Activated naive CD4-positive, alpha-beta T cell treated with anti-CD3 and anti-CD28 coated beads for 36 hours (primary cell): ENCODE results near the gene CAMKK2. TPM values are rescaled to one million over a fixed set of nuclear protein-coding genes. Genes with fewer than 3 reads are reported as not detected.
"Not testable (repeated sequence)": the region's sequence is repeated elsewhere in the genome, so short reads cannot be mapped to it uniquely, and the experiment has no call there.

Experiments used
- CTCF ChIA-PET: fragments of 350-600 bp; sonication (Branson Sonifier 250); formaldehyde crosslinking; loops from one replicate; lab custom pipeline; 2021; ENCODE audit warnings: antibody characterized with exemption; lab: Charles Lee
- DNase-seq: peaks from one replicate; pipeline ENCODE4 v3.0.0-alpha.2; 2020
- H3K27ac Mint-ChIP-seq: one replicate; pipeline ENCODE4 v1.8.0; 2021; ENCODE audit warnings: mild to moderate bottlenecking, mixed read lengths
- H3K27me3 Mint-ChIP-seq: one replicate; pipeline ENCODE4 v1.8.0; 2021; ENCODE audit warnings: low read depth, mixed read lengths
- H3K36me3 Mint-ChIP-seq: one replicate; pipeline ENCODE4 v1.8.0; 2021; ENCODE audit warnings: low read depth, mixed read lengths
- H3K4me1 Mint-ChIP-seq: one replicate; pipeline ENCODE4 v1.8.0; 2021; ENCODE audit warnings: low read depth, mixed read lengths
- H3K4me3 Mint-ChIP-seq: one replicate; pipeline ENCODE4 v1.8.0; 2021; ENCODE audit warnings: mild to moderate bottlenecking, moderate library complexity, mixed read lengths
- H3K9me3 Mint-ChIP-seq: one replicate; pipeline ENCODE4 v1.8.0; 2021; ENCODE audit warnings: mixed read lengths
- intact Hi-C: fragments of 100-400 bp; cut with micrococcal nuclease; formaldehyde crosslinking; loops from one replicate; pipeline ENCODE4 v1.15.1; 2023
- total RNA-seq, 2 experiments: library from RNA; stranded (reverse); gene quantifications; one replicate each; pipeline ENCODE4 v1.2.3, GENCODE V29; 2021

CAMKK2 gene
- total RNA-seq, 2 experiments from 2014 or later = 14.8 to 18.8 TPM

DNA sequence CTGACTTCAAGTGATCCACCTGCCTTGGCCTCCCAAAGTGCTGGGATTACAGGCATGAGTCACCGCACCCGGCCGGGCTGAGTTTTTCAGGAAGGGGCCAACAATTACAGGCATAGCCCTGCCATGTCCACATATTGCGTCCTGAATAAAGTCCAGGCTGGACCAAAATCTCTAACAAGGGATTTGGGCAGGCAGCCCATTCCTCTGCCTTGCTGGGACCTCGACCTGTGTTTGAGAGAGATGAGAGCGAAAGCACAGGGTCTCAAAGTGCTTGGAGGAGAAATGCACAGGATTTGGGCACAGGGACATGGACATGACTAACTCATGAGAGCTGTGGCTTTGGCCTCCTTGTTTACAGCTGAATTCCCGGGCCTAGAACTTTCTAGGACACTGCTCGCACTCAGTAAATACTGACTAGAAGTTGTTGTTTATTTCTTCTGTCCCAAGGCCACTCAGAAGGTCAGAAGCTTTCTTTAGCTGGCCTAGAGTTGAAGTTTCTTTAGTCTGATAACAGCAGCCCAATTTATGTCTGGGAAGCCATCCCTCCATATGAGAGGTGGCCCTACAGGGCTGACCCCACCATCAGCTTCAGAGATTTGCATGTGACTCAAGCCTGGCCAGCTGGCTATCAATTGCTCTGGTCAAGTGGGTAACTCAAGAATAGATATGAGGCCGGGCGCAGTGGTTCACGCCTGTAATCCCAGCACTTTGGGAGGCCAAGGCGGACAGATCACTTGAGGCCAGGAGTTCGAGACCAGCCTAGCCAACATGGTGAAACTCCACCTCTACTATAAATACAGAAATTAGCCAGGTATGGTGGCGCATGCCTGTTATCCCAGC is 11.7 kb downstream of the CAMKK2 start:
- H3K9me3 Mint-ChIP-seq = no peaks in the 10 kb centered on the region
- H3K4me3 Mint-ChIP-seq = no peak overlapping the region
- peaks cover 7% of the 10 kb centered on the region for H3K4me1 Mint-ChIP-seq
- H3K27ac Mint-ChIP-seq = no peak overlapping the region
- intact Hi-C loops = no loop called here
- CTCF ChIA-PET = interaction anchor here (0.5 to 0.6 kb wide), 2 partner anchors 14 to 86 kb away, joined by 3 to 4 read pairs; no protein-coding TSS in a partner anchor
- H3K36me3 Mint-ChIP-seq = peaks cover 5% of the 10 kb centered on the region
- no peaks in the 10 kb centered on the region for H3K27me3 Mint-ChIP-seq
- DNase-seq = no peak

DNA sequence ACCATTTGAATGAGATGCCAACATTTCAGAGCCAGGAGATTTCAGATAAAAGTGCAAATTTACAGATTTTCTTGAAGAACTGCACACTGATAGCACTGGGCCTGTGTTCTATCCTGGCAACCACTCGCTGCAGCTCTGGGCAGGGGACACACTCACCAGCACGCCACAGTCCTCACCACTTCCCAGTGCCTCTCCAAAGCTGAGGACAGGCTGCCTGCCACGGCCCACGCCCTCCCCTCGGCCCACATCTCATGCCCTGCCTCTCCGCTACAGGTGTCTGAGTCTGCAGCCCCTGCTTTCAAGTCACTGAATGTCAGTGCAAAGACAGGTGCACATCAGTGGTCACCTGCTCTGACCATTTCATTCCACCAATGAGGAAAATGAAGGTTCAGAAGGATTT is 12.7 kb downstream of the CAMKK2 start:
- Mint-ChIP-seq H3K27me3 (no peaks in the 10 kb centered on the region), H3K4me3 (no peak overlapping the region), H3K36me3 (peaks cover 5% of the 10 kb centered on the region), H3K4me1 (peaks cover 3% of the 10 kb centered on the region), H3K27ac (no peak overlapping the region), H3K9me3 (no peaks in the 10 kb centered on the region)
- CTCF ChIA-PET = no interaction called here
- DNase-seq = no peak
- intact Hi-C loops = no loop called here

DNA sequence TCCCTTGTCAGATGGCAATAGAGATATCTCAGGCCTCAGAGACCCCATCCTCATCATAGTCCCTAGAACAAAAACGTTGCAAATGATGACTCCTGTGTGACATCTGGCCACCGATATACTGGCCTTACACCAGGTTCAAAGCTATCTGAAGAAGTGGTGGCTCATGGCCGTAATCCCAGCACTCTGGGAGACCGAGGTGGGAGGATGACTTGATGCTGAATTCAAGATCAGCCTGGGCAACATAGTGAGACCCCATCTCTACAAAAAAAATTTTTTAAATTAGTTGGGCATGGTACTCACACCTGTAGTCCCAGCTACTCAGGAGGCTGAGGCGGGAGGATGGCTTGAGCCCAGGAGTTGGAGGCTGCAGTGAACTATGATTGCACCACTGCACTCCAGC is 13.1 kb downstream of the CAMKK2 start:
- Mint-ChIP-seq H3K27ac (no peak overlapping the region), H3K27me3 (no peaks in the 10 kb centered on the region), H3K9me3 (no peaks in the 10 kb centered on the region), H3K36me3 (peaks cover 5% of the 10 kb centered on the region), H3K4me3 (no peak overlapping the region), H3K4me1 (no peaks in the 10 kb centered on the region)
- intact Hi-C loops = no loop called here
- DNase-seq = no peak
- CTCF ChIA-PET = no interaction called here

DNA sequence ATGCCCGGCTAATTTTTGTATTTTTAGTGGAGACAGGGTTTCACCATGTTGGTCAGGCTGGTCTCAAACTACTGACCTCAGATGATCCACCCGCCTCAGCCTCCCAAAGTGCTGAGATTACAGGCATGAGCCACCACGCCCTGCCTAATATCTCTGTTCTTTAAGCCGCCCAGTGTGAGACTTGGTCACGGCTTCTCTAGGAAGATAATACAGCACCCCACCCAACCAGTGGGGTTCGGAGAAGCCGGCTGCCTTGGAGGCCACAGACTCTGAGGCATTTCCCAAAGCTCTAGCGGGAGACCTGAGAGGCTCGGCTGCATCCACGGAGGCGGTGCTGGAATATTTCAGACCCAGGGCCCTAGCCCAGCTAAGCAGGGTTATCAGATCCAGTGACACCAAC is 13.6 kb downstream of the CAMKK2 start:
- H3K9me3 Mint-ChIP-seq, DNase-seq, H3K27me3 Mint-ChIP-seq, intact Hi-C loops, CTCF ChIA-PET, H3K27ac Mint-ChIP-seq, H3K4me3 Mint-ChIP-seq, H3K4me1 Mint-ChIP-seq, H3K36me3 Mint-ChIP-seq: not testable (repeated sequence)

DNA sequence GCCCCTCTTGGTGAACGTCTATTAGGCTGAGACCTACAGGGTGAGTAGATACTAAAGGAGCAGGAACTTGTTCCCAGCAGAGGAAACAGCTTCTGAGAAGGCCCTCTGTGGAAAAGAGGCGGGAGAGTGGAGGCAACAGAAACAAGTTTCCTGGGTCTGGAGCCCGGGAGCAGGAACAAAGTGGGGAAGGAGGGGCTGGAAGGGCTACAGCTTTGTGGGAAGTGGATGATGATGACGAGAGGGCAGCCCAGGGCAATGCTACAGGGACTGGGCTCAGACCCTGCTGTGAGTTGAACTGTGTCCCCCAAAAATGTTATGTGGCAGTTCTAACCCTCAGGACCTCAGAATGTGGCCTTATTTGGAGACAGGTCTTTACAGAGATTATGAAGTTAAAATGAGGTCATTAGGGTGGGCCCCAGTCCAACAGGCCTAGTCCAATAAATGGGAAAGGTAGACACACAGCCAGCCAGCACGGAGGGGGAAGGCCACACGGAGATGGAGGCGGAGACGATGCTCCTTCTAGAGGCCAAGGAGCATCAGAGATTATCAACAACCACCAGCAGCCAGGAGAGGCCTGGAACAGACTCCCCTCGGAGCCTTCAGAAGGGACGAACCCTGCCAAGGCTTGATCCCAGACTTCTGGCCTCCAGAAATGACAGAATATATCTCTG is 14.3 kb downstream of the CAMKK2 start:
- no peak for DNase-seq
- peaks cover 5% of the 10 kb centered on the region for H3K36me3 Mint-ChIP-seq
- intact Hi-C loops = no loop called here
- no peak overlapping the region for H3K4me3 Mint-ChIP-seq
- no peaks in the 10 kb centered on the region for H3K27me3 Mint-ChIP-seq
- CTCF ChIA-PET = no interaction called here
- no peak overlapping the region for H3K27ac Mint-ChIP-seq
- no peaks in the 10 kb centered on the region for H3K9me3 Mint-ChIP-seq
- peaks cover 4% of the 10 kb centered on the region for H3K4me1 Mint-ChIP-seq

DNA sequence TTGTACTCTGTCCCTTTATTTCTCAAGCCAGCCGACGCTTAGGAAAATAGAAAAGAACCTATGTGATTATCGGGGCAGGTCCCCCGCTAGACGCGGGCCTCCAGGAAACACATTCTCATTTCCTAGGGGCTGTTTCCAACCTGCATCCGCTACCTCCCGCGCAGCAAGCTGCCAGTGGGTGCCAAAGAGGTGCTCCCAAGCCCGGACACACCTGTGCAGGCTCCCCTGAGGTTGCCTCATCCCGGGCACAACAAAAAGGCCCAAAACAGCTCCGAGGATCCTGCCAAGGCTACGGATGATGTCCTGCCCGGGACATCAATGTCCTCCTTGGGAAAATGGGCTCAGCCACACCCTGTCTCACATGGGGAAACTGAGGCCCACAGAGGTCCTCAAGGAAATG is 15.4 kb downstream of the CAMKK2 start:
- H3K27ac Mint-ChIP-seq, H3K9me3 Mint-ChIP-seq, H3K4me1 Mint-ChIP-seq, H3K4me3 Mint-ChIP-seq, intact Hi-C loops, CTCF ChIA-PET, H3K36me3 Mint-ChIP-seq, DNase-seq, H3K27me3 Mint-ChIP-seq: not testable (repeated sequence)

DNA sequence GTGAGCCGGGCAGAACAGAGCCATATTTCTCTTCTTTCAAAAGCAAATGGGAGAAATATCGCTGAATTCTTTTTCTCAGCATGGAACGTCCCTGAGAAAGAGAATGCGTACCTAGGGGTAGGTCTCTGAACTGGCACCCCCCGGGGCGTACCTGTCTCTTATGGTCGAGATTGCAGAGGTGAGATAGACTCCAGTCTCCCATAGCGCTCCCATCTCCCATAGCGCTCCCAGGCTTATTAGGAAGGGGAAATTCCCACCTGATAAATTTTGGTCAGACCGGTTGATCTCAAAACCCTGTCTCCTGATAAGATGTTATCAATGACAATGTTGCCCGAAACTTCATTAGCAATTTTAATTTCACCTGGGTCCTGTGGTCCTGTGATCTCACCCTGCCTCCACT is 16.0 kb downstream of the CAMKK2 start:
- H3K9me3 Mint-ChIP-seq, DNase-seq, H3K27me3 Mint-ChIP-seq, H3K4me3 Mint-ChIP-seq, H3K36me3 Mint-ChIP-seq, H3K27ac Mint-ChIP-seq, intact Hi-C loops, CTCF ChIA-PET, H3K4me1 Mint-ChIP-seq: not testable (repeated sequence)

DNA sequence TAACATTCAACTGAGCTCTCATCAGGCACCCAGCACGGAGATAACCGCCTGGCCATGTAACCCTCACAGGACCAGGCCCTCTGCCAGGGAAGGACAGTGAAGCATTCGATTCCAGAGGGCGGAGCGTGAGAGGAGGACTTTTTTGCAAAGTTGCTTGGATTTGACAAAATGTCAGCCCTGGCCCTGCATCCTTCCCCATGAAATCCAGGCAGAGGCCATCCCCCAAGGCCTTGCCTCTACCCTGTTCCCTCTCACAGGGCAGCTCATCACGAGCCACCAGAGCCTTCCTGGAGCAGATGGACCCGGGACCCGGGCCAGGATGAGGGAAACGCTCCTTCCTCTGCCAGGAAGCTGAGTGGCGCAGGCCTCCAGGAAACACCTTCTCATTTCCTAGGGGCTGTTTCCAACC is 17.0 kb downstream of the CAMKK2 start:
- Mint-ChIP-seq H3K9me3 (no peaks in the 10 kb centered on the region), H3K4me3 (no peak overlapping the region), H3K27me3 (no peaks in the 10 kb centered on the region), H3K4me1 (peaks cover 8% of the 10 kb centered on the region), H3K27ac (no peak overlapping the region), H3K36me3 (peaks cover 9% of the 10 kb centered on the region)
- DNase-seq = no peak
- intact Hi-C loops = no loop called here
- CTCF ChIA-PET = interaction anchor here (0.5 kb wide), 1 partner anchor 494 kb away, joined by 3 read pairs; no protein-coding TSS in a partner anchor

DNA sequence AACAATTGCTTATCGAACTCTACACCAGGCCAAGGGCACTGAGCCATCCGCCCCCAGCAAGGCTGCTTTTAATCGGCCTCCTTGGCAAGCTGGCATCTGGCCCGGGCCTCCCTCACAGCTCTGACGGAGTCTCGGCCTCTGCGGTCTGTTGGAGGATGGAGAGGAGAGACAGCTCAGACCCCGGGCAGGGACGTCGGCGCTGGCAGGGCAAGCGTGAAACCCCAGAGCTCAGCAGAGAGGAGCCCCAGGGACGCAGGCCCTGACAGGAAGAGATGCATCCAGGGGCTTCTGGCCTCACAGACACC is 17.5 kb downstream of the CAMKK2 start:
- CTCF ChIA-PET = interaction anchor here (0.5 kb wide), 1 partner anchor 494 kb away, joined by 3 read pairs; no protein-coding TSS in a partner anchor
- H3K4me3 Mint-ChIP-seq = no peak overlapping the region
- no peaks in the 10 kb centered on the region for H3K9me3 Mint-ChIP-seq
- DNase-seq = no peak
- no peaks in the 10 kb centered on the region for H3K27me3 Mint-ChIP-seq
- peaks cover 9% of the 10 kb centered on the region for H3K36me3 Mint-ChIP-seq
- peaks cover 8% of the 10 kb centered on the region for H3K4me1 Mint-ChIP-seq
- no peak overlapping the region for H3K27ac Mint-ChIP-seq
- intact Hi-C loops = no loop called here

DNA sequence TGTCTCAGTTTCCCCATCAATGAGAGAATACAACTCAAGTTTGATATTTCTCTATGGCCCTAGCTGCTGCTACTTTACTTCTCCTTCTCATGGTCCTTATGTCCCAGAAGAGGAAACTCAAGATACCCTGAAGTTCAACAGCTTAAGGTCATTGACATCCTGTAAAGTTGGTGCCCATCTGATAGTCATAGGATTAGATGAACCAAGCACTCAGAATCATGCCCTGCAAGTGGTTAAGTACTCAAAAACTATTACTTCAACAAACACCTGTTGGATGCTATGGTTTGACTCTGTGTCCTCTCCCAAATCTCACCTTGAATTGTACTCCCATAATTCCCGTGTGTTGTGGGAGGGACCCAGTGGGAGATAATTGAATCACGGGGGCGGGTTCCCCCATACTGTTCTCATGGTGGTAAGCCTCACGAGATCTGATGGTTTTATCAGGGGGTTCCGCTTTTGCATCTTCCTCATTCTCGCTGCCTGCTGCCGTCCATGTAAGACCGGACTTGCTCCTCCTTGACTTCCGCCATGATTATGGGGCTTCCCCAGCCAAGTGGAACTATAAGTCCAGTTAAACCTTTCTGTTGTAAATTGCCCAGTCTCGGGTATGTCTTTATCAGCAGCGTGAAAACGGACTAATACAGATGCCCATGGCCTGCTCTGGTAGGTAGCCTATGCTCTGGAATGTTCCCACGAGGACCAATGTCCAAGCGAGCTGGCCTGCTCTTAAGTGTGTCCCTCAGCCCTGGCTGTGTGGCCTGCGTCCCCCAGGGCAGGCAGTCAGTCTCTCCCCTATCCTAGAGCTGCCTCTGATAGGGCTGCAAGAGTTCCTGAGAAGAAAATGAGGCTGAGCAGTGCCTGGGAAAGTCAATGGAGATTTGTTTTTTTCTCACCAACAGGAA is 18.1 kb downstream of the CAMKK2 start:
- no peak overlapping the region for H3K27ac Mint-ChIP-seq
- no peak overlapping the region for H3K4me3 Mint-ChIP-seq
- H3K27me3 Mint-ChIP-seq = no peaks in the 10 kb centered on the region
- H3K36me3 Mint-ChIP-seq = peaks cover 9% of the 10 kb centered on the region
- H3K9me3 Mint-ChIP-seq = no peaks in the 10 kb centered on the region
- CTCF ChIA-PET = interaction anchor here (0.5 kb wide), 1 partner anchor 495 kb away, joined by 3 read pairs; no protein-coding TSS in a partner anchor
- peaks cover 8% of the 10 kb centered on the region for H3K4me1 Mint-ChIP-seq
- intact Hi-C loops = no loop called here
- DNase-seq = no peak

DNA sequence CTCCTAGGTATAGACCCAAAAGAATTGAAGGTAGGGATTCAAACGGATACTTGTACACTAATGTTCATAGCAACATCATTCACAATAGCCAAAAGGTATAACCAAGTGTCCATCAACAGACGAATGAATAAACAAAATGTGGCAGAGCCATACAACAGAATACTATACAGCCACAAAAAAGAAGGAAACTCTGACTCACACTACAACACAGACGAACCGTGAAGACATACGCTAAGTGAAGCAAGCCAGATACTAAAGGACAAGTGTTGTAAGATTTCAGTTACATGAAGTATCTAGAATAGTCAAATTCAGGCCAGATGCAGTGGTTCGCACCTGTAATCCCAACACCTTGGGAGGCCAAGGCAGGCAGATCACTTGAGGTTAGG is 19.1 kb downstream of the CAMKK2 start:
- H3K27me3 Mint-ChIP-seq = no peaks in the 10 kb centered on the region
- H3K4me1 Mint-ChIP-seq = peaks cover 8% of the 10 kb centered on the region
- H3K4me3 Mint-ChIP-seq = no peak overlapping the region
- CTCF ChIA-PET = no interaction called here
- H3K9me3 Mint-ChIP-seq = no peaks in the 10 kb centered on the region
- intact Hi-C loops = no loop called here
- no peak overlapping the region for H3K27ac Mint-ChIP-seq
- H3K36me3 Mint-ChIP-seq = peaks cover 14% of the 10 kb centered on the region
- DNase-seq = no peak

DNA sequence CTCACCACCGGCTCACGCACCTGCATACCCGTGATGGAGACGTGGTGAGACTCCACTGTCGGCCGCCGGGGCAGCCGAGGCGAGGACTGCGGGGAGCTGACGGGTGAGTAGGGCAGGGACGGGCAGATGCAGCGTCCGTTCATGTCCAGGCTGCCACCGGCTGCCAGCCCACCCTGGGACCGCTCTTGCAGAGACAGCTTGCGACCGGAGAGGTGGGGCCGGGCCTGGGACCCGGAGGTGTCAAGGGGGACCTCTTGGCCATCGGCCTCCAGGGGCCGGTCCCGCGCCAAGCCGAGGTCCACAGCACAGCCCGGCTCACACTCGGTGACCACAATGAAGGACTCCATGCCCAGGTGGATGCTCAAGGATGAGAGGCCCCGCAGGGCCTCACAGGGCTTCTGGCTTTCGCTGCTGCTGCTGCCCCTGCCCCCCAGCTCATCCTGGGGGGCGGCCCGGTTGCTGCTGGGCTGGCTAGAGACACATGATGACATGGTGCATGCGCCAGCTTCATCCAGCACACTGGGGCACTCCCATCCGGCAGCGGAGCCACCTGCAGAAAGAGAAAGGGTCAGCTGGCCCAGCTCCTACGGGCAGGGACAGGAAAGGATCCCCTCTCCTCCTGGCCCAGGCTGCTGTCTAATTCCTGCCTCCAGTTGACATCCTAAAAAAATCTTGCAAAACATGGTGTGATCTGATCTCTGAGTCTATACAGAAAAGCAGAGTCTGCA is 22.3 kb downstream of the CAMKK2 start:
- Mint-ChIP-seq H3K9me3 (no peaks in the 10 kb centered on the region), H3K36me3 (peaks cover 21% of the 10 kb centered on the region), H3K27me3 (no peaks in the 10 kb centered on the region), H3K4me1 (peaks cover 8% of the 10 kb centered on the region), H3K27ac (no peak overlapping the region), H3K4me3 (no peak overlapping the region)
- intact Hi-C loops = no loop called here
- CTCF ChIA-PET = interaction anchor here (0.6 kb wide), 2 partner anchors 43 to 843 kb away, joined by 3 to 4 read pairs; no protein-coding TSS in a partner anchor
- no peak for DNase-seq
